ENCODE measurements around the gene CCDC187. TPM values are rescaled to one million over a fixed set of nuclear protein-coding genes. Genes with fewer than 3 reads are reported as not detected.

CCDC187 gene
- polyA plus RNA-seq, 3 donors = not detected

GRCh38 chr9:136318111-136318775, 14.3 kb upstream of the CCDC187 start:
- peaks cover 0 to 6% of the 10 kb centered on the region in 2 donors for H3K36me3 Mint-ChIP-seq
- DNase-seq = no peak
- WGBS (ENCODE audit: insufficient coverage) = 89% methylated on average over 19 of the region's 21 CpGs
- no peak overlapping the region for H3K27ac ChIP-seq (ENCODE audit: low read depth in 1 of 2, low read length in 2 of 2)
- no peak overlapping the region for H3K4me2 ChIP-seq (replicated peaks; ENCODE audit: extremely low read depth, low read length, poor library complexity, severe bottlenecking)
- no peaks in the 10 kb centered on the region for H3K79me2 ChIP-seq (ENCODE audit: insufficient read depth, low read length)
- H2AFZ ChIP-seq (ENCODE audit: insufficient read depth, low read depth, low read length, poor library complexity, severe bottlenecking) = no peak overlapping the region
- peaks cover 15 to 26% (median 18%) of the 10 kb centered on the region in 7 donors for H3K9me3 Mint-ChIP-seq
- peaks cover 10 to 26% of the 10 kb centered on the region in 2 donors for H3K9me3 ChIP-seq (replicated peaks in 1 of 2; ENCODE audit: control insufficient read depth in 1 of 2, insufficient read depth in 1 of 2, low read length in 2 of 2)
- no peak overlapping the region for H3K4me3 Mint-ChIP-seq
- peaks cover 6% of the 10 kb centered on the region for H3K4me1 Mint-ChIP-seq
- peaks cover 2 to 4% (median 3%) of the 10 kb centered on the region in 3 donors for H3K27me3 Mint-ChIP-seq (ENCODE audit: low read depth in 3 of 3)
- intact Hi-C loops (cut with micrococcal nuclease) = no loop called here
- H4K20me1 ChIP-seq (ENCODE audit: insufficient read depth, low read length) = no peaks in the 10 kb centered on the region
- H3K4me3 ChIP-seq (replicated peaks in 1 of 3; ENCODE audit: low read depth in 2 of 3, low read length in 3 of 3) = no peak overlapping the region
- H3K27me3 ChIP-seq (ENCODE audit: control insufficient read depth in 2 of 2, insufficient read depth in 2 of 2, low read length in 2 of 2) = no peaks in the 10 kb centered on the region
- no peak for TF ChIP-seq CTCF (IDR thresholded peaks at IDR 0.05)
- no peaks in the 10 kb centered on the region for H3K4me1 ChIP-seq (ENCODE audit: control insufficient read depth in 1 of 2, insufficient read depth in 2 of 2, low read length in 2 of 2)
- no peak overlapping the region for H3K9ac ChIP-seq (ENCODE audit: insufficient read depth, low read length, poor library complexity, severe bottlenecking)
- no peaks in the 10 kb centered on the region for H3K36me3 ChIP-seq (replicated peaks in 1 of 2; ENCODE audit: control insufficient read depth in 1 of 2, insufficient read depth in 2 of 2, low read length in 2 of 2)
- no peak overlapping the region for H3K27ac Mint-ChIP-seq

GRCh38 chr9:136317695-136318094, 13.8 kb upstream of the CCDC187 start:
- Histone ChIP-seq H4K20me1 (ENCODE audit: insufficient read depth, low read length) (no peaks in the 10 kb centered on the region), H2AFZ (ENCODE audit: insufficient read depth, low read depth, low read length, poor library complexity, severe bottlenecking) (no peak overlapping the region), H3K9ac (ENCODE audit: insufficient read depth, low read length, poor library complexity, severe bottlenecking) (no peak overlapping the region), H3K4me2 (replicated peaks; ENCODE audit: extremely low read depth, low read length, poor library complexity, severe bottlenecking) (no peak overlapping the region), H3K36me3 (replicated peaks in 1 of 2; ENCODE audit: control insufficient read depth in 1 of 2, insufficient read depth in 2 of 2, low read length in 2 of 2) (no peaks in the 10 kb centered on the region), H3K79me2 (ENCODE audit: insufficient read depth, low read length) (no peaks in the 10 kb centered on the region), H3K27ac (ENCODE audit: low read depth in 1 of 2, low read length in 2 of 2) (no peak overlapping the region), H3K4me1 (ENCODE audit: control insufficient read depth in 1 of 2, insufficient read depth in 2 of 2, low read length in 2 of 2) (no peaks in the 10 kb centered on the region), H3K27me3 (ENCODE audit: control insufficient read depth in 2 of 2, insufficient read depth in 2 of 2, low read length in 2 of 2) (no peaks in the 10 kb centered on the region), H3K4me3 (replicated peaks in 1 of 3; ENCODE audit: low read depth in 2 of 3, low read length in 3 of 3) (no peak overlapping the region), H3K9me3 (replicated peaks in 1 of 2; ENCODE audit: control insufficient read depth in 1 of 2, insufficient read depth in 1 of 2, low read length in 2 of 2) (peaks cover 10 to 26% of the 10 kb centered on the region in 2 donors)
- intact Hi-C loops (cut with micrococcal nuclease) = no loop called here
- H3K4me3 Mint-ChIP-seq = no peak overlapping the region
- DNase-seq = no peak
- no peak overlapping the region for H3K27ac Mint-ChIP-seq
- peaks cover 6% of the 10 kb centered on the region for H3K4me1 Mint-ChIP-seq
- H3K9me3 Mint-ChIP-seq = peaks cover 15 to 26% (median 18%) of the 10 kb centered on the region in 7 donors
- peaks cover 0 to 6% of the 10 kb centered on the region in 2 donors for H3K36me3 Mint-ChIP-seq
- 94% methylated on average over 16 of the region's 16 CpGs for WGBS (ENCODE audit: insufficient coverage)
- H3K27me3 Mint-ChIP-seq (ENCODE audit: low read depth in 3 of 3) = peaks cover 2 to 3% (median 2%) of the 10 kb centered on the region in 3 donors
- no peak for TF ChIP-seq CTCF (IDR thresholded peaks at IDR 0.05)
